Fibroblast of skin of scalp (primary cell): ENCODE measurements around the gene ST3GAL6.

Experiments
- DNase-seq: peaks from one replicate; pipeline ENCODE4 v3.0.0-alpha.2; 2013

The ST3GAL6 gene

GRCh38 chr3:98740324-98740723, 22.8 kb upstream of the ST3GAL6 start:
- no peak for DNase-seq

GRCh38 chr3:98741121-98741716, 21.9 kb upstream of the ST3GAL6 start:
- DNase-seq = peak; percentile 20

- no peak for DNase-seq
These were observed 20.1 kb upstream of the ST3GAL6 start for GRCh38 chr3:98743071-98743470.

GRCh38 chr3:98744283-98744682, 18.9 kb upstream of the ST3GAL6 start:
- DNase-seq = no peak

- DNase-seq = no peak
These were observed 17.4 kb upstream of the ST3GAL6 start for GRCh38 chr3:98745718-98746117.

GRCh38 chr3:98746122-98746521, 17.0 kb upstream of the ST3GAL6 start:
- DNase-seq = no peak

- no peak for DNase-seq
These were observed 16.3 kb upstream of the ST3GAL6 start for GRCh38 chr3:98746882-98747281.

GRCh38 chr3:98750276-98750919, 12.7 kb upstream of the ST3GAL6 start:
- DNase-seq = no peak

- DNase-seq = no peak
These were observed 8.7 kb upstream of the ST3GAL6 start for GRCh38 chr3:98754483-98754882.

- no peak for DNase-seq
These were observed 7.5 kb upstream of the ST3GAL6 start for GRCh38 chr3:98755601-98756000.

- DNase-seq = no peak
These were observed 3.5 kb upstream of the ST3GAL6 start for GRCh38 chr3:98759629-98760028.

GRCh38 chr3:98761643-98762229, 1.4 kb upstream of the ST3GAL6 start:
- no peak for DNase-seq

GRCh38 chr3:98763819-98764418, 779 bp downstream of the ST3GAL6 start:
- DNase-seq = no peak

GRCh38 chr3:98764472-98764884, 1.3 kb downstream of the ST3GAL6 start:
- no peak for DNase-seq

- no peak for DNase-seq
These were observed 2.6 kb downstream of the ST3GAL6 start for GRCh38 chr3:98765721-98766120.

- no peak for DNase-seq
These were observed 3.8 kb downstream of the ST3GAL6 start for GRCh38 chr3:98766924-98767323.

- DNase-seq = no peak
These were observed 5.8 kb downstream of the ST3GAL6 start for GRCh38 chr3:98768961-98769360.

- no peak for DNase-seq
These were observed 6.3 kb downstream of the ST3GAL6 start for GRCh38 chr3:98769448-98769847.

- no peak for DNase-seq
These were observed 7.3 kb downstream of the ST3GAL6 start for GRCh38 chr3:98770261-98771039.

- no peak for DNase-seq
These were observed 8.9 kb downstream of the ST3GAL6 start for GRCh38 chr3:98772022-98772421.

- no peak for DNase-seq
These were observed 12.5 kb downstream of the ST3GAL6 start for GRCh38 chr3:98775459-98776139.

- DNase-seq = no peak
These were observed 13.0 kb downstream of the ST3GAL6 start for GRCh38 chr3:98776140-98776493.

- no peak for DNase-seq
These were observed 14.1 kb downstream of the ST3GAL6 start for GRCh38 chr3:98777286-98777685.
